PFSK-1 (cell line): ENCODE results near the gene SPTBN1.

Source experiments
- SIN3A ChIP-seq: IDR thresholded peaks from 2 replicates; pipeline ENCODE4 v1.6.1; 2012; ENCODE audit warnings: mild to moderate bottlenecking, low read length, moderate library complexity, borderline replicate concordance; ENCODE audit not compliant: insufficient read depth
- TF ChIP-seq, protein P1 (sequence below), 2 experiments: IDR thresholded peaks; 2 replicates each; pipeline versions ENCODE4 v1.6.1 to v1.8.0; 2011 to 2012; ENCODE audit warnings: low read depth in 2 of 2, low read length in 2 of 2, control low read depth in 1 of 2, inconsistent platforms in 1 of 2, mild to moderate bottlenecking in 1 of 2, moderate library complexity in 1 of 2; ENCODE audit not compliant: insufficient read depth in 1 of 2

DNA sequence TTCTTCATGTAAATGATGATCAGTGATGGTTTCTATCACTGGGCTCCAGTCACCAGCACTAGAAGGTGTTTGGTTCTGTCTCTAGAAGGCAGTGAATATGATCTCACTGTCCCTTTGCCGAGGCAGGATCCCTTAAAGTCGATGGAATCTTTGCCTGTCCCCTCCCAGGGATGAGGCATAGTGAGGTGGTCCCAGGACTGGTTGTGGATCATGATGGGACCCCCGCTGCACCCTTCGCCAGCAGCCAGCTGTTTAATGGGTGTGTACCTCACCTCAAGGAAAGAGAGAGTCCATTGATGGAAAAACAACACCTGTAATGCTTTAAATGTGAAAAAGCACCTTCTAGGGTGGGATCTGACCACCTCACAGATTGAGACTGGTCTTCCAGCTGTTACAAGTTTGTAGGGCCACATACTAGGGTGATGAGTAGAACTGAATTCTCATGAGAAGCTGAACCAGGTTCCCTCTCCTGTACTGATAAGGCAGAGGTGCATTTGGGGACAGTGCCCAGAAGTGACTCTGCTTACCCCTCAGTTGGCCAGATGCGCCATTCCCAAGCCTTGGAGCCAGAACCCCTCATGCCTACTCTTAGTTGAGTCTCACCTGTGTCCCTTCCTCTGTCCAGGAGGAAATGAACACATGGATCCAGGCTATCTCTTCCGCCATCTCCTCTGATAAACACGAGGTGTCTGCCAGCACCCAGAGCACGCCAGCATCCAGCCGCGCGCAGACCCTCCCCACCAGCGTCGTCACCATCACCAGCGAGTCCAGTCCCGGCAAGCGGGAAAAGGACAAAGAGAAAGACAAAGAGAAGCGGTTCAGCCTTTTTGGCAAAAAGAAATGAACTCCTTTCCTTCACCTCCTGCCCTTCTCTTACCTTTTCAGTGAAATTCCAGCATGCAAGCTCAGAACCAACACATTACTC lies 211.9 kb downstream of the SPTBN1 start:
- no peak for TF ChIP-seq SIN3A
- TF ChIP-seq, protein P1, sequence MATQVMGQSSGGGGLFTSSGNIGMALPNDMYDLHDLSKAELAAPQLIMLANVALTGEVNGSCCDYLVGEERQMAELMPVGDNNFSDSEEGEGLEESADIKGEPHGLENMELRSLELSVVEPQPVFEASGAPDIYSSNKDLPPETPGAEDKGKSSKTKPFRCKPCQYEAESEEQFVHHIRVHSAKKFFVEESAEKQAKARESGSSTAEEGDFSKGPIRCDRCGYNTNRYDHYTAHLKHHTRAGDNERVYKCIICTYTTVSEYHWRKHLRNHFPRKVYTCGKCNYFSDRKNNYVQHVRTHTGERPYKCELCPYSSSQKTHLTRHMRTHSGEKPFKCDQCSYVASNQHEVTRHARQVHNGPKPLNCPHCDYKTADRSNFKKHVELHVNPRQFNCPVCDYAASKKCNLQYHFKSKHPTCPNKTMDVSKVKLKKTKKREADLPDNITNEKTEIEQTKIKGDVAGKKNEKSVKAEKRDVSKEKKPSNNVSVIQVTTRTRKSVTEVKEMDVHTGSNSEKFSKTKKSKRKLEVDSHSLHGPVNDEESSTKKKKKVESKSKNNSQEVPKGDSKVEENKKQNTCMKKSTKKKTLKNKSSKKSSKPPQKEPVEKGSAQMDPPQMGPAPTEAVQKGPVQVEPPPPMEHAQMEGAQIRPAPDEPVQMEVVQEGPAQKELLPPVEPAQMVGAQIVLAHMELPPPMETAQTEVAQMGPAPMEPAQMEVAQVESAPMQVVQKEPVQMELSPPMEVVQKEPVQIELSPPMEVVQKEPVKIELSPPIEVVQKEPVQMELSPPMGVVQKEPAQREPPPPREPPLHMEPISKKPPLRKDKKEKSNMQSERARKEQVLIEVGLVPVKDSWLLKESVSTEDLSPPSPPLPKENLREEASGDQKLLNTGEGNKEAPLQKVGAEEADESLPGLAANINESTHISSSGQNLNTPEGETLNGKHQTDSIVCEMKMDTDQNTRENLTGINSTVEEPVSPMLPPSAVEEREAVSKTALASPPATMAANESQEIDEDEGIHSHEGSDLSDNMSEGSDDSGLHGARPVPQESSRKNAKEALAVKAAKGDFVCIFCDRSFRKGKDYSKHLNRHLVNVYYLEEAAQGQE (IDR thresholded peaks at IDR 0.05; ENCODE audit: insufficient read depth in 1 of 2, low read depth in 2 of 2, low read length in 2 of 2), result no peak
